AG10803 (cell line): Measurements from ENCODE around the gene IPO4.

Source experiments
- DNase-seq: peaks from one replicate; pipeline ENCODE4 v3.0.0; 2010; ENCODE audit warnings: low read depth
- H3K4me3 ChIP-seq: 2 replicates; pipeline ENCODE4 v1.5.1; 2011; ENCODE audit warnings: mild to moderate bottlenecking, low read length, control low read depth
- CTCF ChIP-seq: conservative IDR thresholded peaks from 2 replicates; pipeline ENCODE4 v1.5.1; 2011; ENCODE audit warnings: mild to moderate bottlenecking, low read length, control low read depth, inconsistent platforms

Gene IPO4

GRCh38 chr14:24187539-24187915 is 1.1 kb downstream of the IPO4 start:
- peak overlapping the region; percentile 83 for H3K4me3 ChIP-seq
- DNase-seq: no peak

GRCh38 chr14:24186831-24187538 is 1.6 kb downstream of the IPO4 start:
- no peak overlapping the region; the same call in 1 of the 2 replicates for H3K4me3 ChIP-seq
- TF ChIP-seq CTCF: no peak
- DNase-seq: no peak

More at GRCh38 chr14:24187539-24187915, 1.1 kb downstream of the IPO4 start:
- no peak for TF ChIP-seq CTCF

GRCh38 chr14:24185741-24186140 is 2.9 kb downstream of the IPO4 start:
- H3K4me3 ChIP-seq: no peak overlapping the region
- no peak for TF ChIP-seq CTCF
- no peak for DNase-seq

GRCh38 chr14:24185026-24185425 is 3.6 kb downstream of the IPO4 start:
- no peak for DNase-seq
- TF ChIP-seq CTCF: no peak
- no peak overlapping the region for H3K4me3 ChIP-seq

GRCh38 chr14:24184104-24184970 is 4.3 kb downstream of the IPO4 start:
- no peak overlapping the region for H3K4me3 ChIP-seq
- no peak for DNase-seq
- TF ChIP-seq CTCF: no peak

- no peak overlapping the region for H3K4me3 ChIP-seq
- no peak for TF ChIP-seq CTCF
- no peak for DNase-seq
Observed at GRCh38 chr14:24183014-24183481, 5.6 kb downstream of the IPO4 start.
